Astrocyte (in vitro differentiated cells and primary cell): Measurements from ENCODE around the gene PODN. TPM values are rescaled to one million over a fixed set of nuclear protein-coding genes. Genes with fewer than 3 reads are reported as not detected.

Source experiments
- DNase-seq: peaks from one replicate; pipeline ENCODE4 v3.0.0-alpha.2; 2010; ENCODE audit warnings: low read depth
- FAIRE-seq: peaks from 2 replicates; lab custom pipeline; 2011; peaks lifted over from hg19 to GRCh38; lab: Jason Lieb, UNC
- H2AFZ ChIP-seq: 2 replicates; pipeline ENCODE4 v1.6.0; 2012; ENCODE audit warnings: low read depth, low read length, inconsistent platforms
- H3K27ac ChIP-seq: 2 replicates; pipeline ENCODE4 v1.5.1; 2011; ENCODE audit warnings: low read depth, low read length, inconsistent platforms
- H3K27me3 ChIP-seq: 2 replicates; pipeline ENCODE4 v1.6.0; 2011; ENCODE audit warnings: low read length, inconsistent platforms; ENCODE audit not compliant: insufficient read depth
- H3K36me3 ChIP-seq: 2 replicates; pipeline ENCODE4 v1.5.1; 2011; ENCODE audit warnings: low read length, inconsistent platforms; ENCODE audit not compliant: insufficient read depth
- H3K4me1 ChIP-seq: 2 replicates; pipeline ENCODE4 v1.5.1; 2011; ENCODE audit warnings: low read length, inconsistent platforms; ENCODE audit not compliant: insufficient read depth
- H3K4me2 ChIP-seq: 2 replicates; pipeline ENCODE4 v1.6.0; 2012; ENCODE audit warnings: low read length, inconsistent platforms
- H3K4me3 ChIP-seq: 2 replicates; pipeline ENCODE4 v1.5.1; 2011; ENCODE audit warnings: low read depth, mild to moderate bottlenecking, low read length, inconsistent platforms; ENCODE audit not compliant: insufficient read depth
- H3K79me2 ChIP-seq: 2 replicates; pipeline ENCODE4 v1.6.0; 2012; ENCODE audit warnings: mild to moderate bottlenecking, low read length, inconsistent platforms; ENCODE audit not compliant: insufficient read depth
- H3K9ac ChIP-seq: 2 replicates; pipeline ENCODE4 v1.6.0; 2012; ENCODE audit warnings: mild to moderate bottlenecking, low read length, inconsistent platforms
- H3K9me3 ChIP-seq: 2 replicates; pipeline ENCODE4 v1.5.1; 2012; ENCODE audit warnings: low read depth, mild to moderate bottlenecking, low read length, inconsistent platforms; ENCODE audit not compliant: insufficient read depth
- H4K20me1 ChIP-seq: 2 replicates; pipeline ENCODE4 v1.6.0; 2012; ENCODE audit warnings: low read length, inconsistent platforms; ENCODE audit not compliant: insufficient read depth
- H3K27ac Mint-ChIP-seq: one replicate; pipeline ENCODE4 v1.8.0; 2021; ENCODE audit warnings: mild to moderate bottlenecking, mixed read lengths; ENCODE audit not compliant: unreplicated experiment
- H3K27me3 Mint-ChIP-seq: one replicate; pipeline ENCODE4 v1.8.0; 2021; ENCODE audit warnings: low read depth, mixed read lengths; ENCODE audit not compliant: unreplicated experiment
- H3K36me3 Mint-ChIP-seq: one replicate; pipeline ENCODE4 v1.8.0; 2021; ENCODE audit warnings: low read depth, mixed read lengths; ENCODE audit not compliant: unreplicated experiment
- H3K4me1 Mint-ChIP-seq: one replicate; pipeline ENCODE4 v1.8.0; 2021; ENCODE audit warnings: low read depth, mixed read lengths; ENCODE audit not compliant: unreplicated experiment
- H3K4me3 Mint-ChIP-seq: one replicate; pipeline ENCODE4 v1.8.0; 2021; ENCODE audit warnings: mild to moderate bottlenecking, moderate library complexity, mixed read lengths; ENCODE audit not compliant: unreplicated experiment
- H3K9me3 Mint-ChIP-seq: one replicate; pipeline ENCODE4 v1.8.0; 2021; ENCODE audit warnings: mild to moderate bottlenecking, mixed read lengths; ENCODE audit not compliant: unreplicated experiment
- CTCF ChIP-seq: IDR thresholded peaks from 2 replicates; pipeline ENCODE4 v1.5.1; 2011; ENCODE audit warnings: low read depth, mild to moderate bottlenecking, inconsistent platforms, low read length, moderate library complexity; ENCODE audit not compliant: insufficient read depth
- EZH2 ChIP-seq: IDR thresholded peaks from 2 replicates; pipeline ENCODE4 v1.6.1; 2012; ENCODE audit warnings: mild to moderate bottlenecking, low read length, inconsistent platforms; ENCODE audit not compliant: insufficient read depth
- total RNA-seq: library from RNA; stranded (reverse); gene quantifications from 2 replicates; pipeline ENCODE4 v1.2.1, GENCODE V29; 2021

PODN gene
- total RNA-seq, 1 donor from 2014 or later = 2.6 TPM

DNA sequence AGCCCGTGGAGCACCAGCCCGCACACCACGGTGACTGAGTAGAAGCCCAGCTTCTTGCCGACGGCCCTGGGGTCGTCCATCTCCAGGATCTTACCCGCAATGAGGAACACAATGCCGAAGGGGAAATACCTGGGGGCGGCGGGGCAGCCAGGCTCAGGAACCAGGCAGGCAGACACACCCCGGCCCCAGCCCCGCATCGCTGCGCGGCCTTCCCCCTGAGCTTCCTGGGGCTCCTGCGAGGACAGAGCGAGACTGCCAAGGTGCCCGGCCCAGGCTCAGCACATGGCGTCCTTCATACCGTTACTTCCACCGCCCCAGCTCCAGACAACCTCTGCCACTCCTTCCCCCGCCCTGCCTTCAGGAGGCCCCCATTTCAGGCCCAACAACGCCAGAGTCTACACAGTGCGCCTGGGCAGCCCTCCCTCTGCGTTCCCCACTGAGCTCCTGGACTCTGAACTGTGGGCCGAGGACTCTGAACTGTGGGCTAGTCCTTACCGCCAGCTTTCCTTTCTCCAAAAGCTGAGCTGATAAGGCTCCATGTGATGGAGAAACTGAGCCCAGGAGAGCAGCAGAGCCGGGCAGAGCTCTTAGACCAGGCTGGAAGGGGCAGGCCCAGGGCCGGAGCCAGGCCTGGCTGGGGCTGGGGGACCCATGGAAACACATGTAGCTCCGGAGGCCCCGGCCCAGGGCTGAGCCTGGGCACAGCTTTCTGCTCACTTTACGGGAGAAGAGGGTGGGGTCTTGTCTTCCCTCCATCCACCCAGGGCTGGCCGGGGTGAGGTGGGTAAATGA, 30.8 kb downstream of the PODN start:
- Mint-ChIP-seq H3K9me3 (no peaks in the 10 kb centered on the region), H3K4me1 (peaks cover 5% of the 10 kb centered on the region), H3K4me3 (no peak overlapping the region), H3K36me3 (no peaks in the 10 kb centered on the region), H3K27me3 (peaks cover 12% of the 10 kb centered on the region), H3K27ac (no peak overlapping the region)
- no peak overlapping the region for H3K4me2 ChIP-seq
- no peaks in the 10 kb centered on the region for H3K4me1 ChIP-seq
- no peaks in the 10 kb centered on the region for H3K79me2 ChIP-seq
- no peak overlapping the region for H3K27ac ChIP-seq
- DNase-seq (no peak), FAIRE-seq (no peak)
- H3K36me3 ChIP-seq = no peaks in the 10 kb centered on the region
- no peak overlapping the region for H3K9ac ChIP-seq
- no peak overlapping the region for H2AFZ ChIP-seq
- no peaks in the 10 kb centered on the region for H4K20me1 ChIP-seq
- TF ChIP-seq EZH2 = no peak
- TF ChIP-seq CTCF = no peak
- peaks cover 16% of the 10 kb centered on the region for H3K9me3 ChIP-seq
- H3K27me3 ChIP-seq = no peaks in the 10 kb centered on the region
- H3K4me3 ChIP-seq = no peak overlapping the region

DNA sequence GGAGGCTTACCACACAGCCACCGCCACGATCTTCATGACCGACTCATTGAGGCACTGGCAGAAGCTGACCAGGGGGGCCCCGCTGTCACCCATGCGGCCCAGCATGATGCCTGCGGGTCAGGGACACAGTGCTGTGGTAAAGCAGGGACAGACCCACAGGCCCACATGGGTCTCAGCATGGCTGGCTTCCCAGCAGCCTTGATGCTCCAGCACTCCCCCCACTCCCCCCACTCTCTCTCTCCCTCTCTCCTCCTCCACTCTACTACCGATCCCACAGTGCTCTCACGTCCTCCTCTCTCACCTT, 31.4 kb downstream of the PODN start:
- no peak overlapping the region for H3K27ac ChIP-seq
- Mint-ChIP-seq H3K9me3 (no peaks in the 10 kb centered on the region), H3K36me3 (no peaks in the 10 kb centered on the region), H3K4me3 (no peak overlapping the region), H3K27me3 (peaks cover 8% of the 10 kb centered on the region), H3K27ac (no peak overlapping the region), H3K4me1 (peaks cover 5% of the 10 kb centered on the region)
- no peaks in the 10 kb centered on the region for H3K36me3 ChIP-seq
- FAIRE-seq (no peak), DNase-seq (no peak)
- TF ChIP-seq CTCF (no peak), EZH2 (no peak)
- no peak overlapping the region for H2AFZ ChIP-seq
- H3K79me2 ChIP-seq = no peaks in the 10 kb centered on the region
- H3K27me3 ChIP-seq = no peaks in the 10 kb centered on the region
- H3K4me2 ChIP-seq = no peak overlapping the region
- no peaks in the 10 kb centered on the region for H4K20me1 ChIP-seq
- no peak overlapping the region for H3K9ac ChIP-seq
- no peaks in the 10 kb centered on the region for H3K4me1 ChIP-seq
- no peak overlapping the region for H3K4me3 ChIP-seq
- H3K9me3 ChIP-seq = peaks cover 17% of the 10 kb centered on the region

GRCh38 chr1:53093778-53094532, 31.9 kb downstream of the PODN start:
- DNase-seq (no peak), FAIRE-seq (no peak)
- Histone ChIP-seq H4K20me1 (no peaks in the 10 kb centered on the region), H3K79me2 (no peaks in the 10 kb centered on the region), H3K4me3 (no peak overlapping the region), H3K4me2 (no peak overlapping the region), H3K36me3 (no peaks in the 10 kb centered on the region), H2AFZ (no peak overlapping the region), H3K9me3 (peaks cover 23% of the 10 kb centered on the region), H3K27me3 (no peaks in the 10 kb centered on the region), H3K4me1 (no peaks in the 10 kb centered on the region), H3K9ac (no peak overlapping the region), H3K27ac (no peak overlapping the region)
- no peak overlapping the region for H3K27ac Mint-ChIP-seq
- peaks cover 5% of the 10 kb centered on the region for H3K4me1 Mint-ChIP-seq
- no peaks in the 10 kb centered on the region for H3K9me3 Mint-ChIP-seq
- H3K4me3 Mint-ChIP-seq = no peak overlapping the region
- no peak for TF ChIP-seq CTCF
- TF ChIP-seq EZH2 = no peak
- H3K36me3 Mint-ChIP-seq = no peaks in the 10 kb centered on the region
- peaks cover 8% of the 10 kb centered on the region for H3K27me3 Mint-ChIP-seq
